ENCODE measurements around the gene TEC. TPM values are rescaled to one million over a fixed set of nuclear protein-coding genes. Genes with fewer than 3 reads are reported as not detected.

The TEC gene
- total RNA-seq, 1 experiment from 2014 or later: 0.67 TPM

DNA sequence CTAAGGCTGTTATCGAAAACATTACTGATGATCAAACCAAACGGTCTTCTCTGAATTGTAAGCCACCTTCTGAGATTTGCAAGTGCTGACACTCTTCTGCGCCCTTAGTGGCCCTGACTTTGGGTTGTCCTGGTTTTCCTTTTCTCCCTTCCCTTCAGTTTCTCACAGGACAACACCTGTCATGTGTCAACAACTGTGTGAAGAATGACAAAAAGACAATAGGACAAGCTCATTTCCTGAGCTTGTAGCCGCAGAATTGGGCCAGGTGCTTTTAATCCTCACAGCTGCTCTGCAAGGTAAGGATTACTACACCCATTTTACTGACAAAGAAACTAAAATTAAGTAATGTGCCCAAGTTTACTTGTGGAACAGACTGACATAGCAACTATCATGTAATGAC, 90.7 kb downstream of the TEC start:
- no peak for ATAC-seq
- CTCF ChIA-PET: no interaction called here
- no peak overlapping the region for H3K4me3 ChIP-seq (ENCODE audit: low read depth in 2 of 2, low read length in 2 of 2)

DNA sequence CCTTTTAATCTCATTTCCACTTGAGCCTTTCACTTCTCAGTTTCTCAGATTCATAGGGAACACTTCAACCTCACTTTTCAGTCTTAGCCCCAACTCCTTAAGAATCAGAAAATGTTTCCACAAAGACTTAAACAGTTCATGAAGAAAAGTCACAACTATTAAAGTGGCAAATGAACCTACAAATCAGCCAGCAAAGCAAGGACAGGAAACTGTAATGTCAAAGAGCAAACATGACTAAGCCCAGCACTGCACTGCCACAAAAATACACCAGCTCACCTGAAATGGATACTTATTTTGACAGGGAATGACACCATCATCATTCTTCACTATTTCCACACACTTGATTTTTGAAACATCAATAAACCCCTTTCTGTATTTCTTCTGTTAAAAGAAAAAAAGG, 93.8 kb downstream of the TEC start:
- Histone ChIP-seq H3K27ac (ENCODE audit: low read length) (no peak overlapping the region), H3K4me3 (ENCODE audit: low read depth in 2 of 2, low read length in 2 of 2) (no peak overlapping the region), H3K27me3 (ENCODE audit: control insufficient read depth, insufficient read depth, low read length) (no peaks in the 10 kb centered on the region), H3K9me3 (ENCODE audit: control insufficient read depth, insufficient read depth, low read depth, low read length) (no peaks in the 10 kb centered on the region), H3K36me3 (ENCODE audit: control insufficient read depth, insufficient read depth, low read length) (no peaks in the 10 kb centered on the region), H3K4me1 (ENCODE audit: control insufficient read depth, insufficient read depth, low read length) (no peaks in the 10 kb centered on the region)
- no peak for DNase-seq (ENCODE audit: low read depth, low spot score)
- ATAC-seq: no peak
- no TSS peak for BruUV-seq (replicated peaks)
- no peak for TF ChIP-seq TCF7L2 (IDR thresholded peaks at IDR 0.05; ENCODE audit: low read depth, low read length)
- TF ChIP-seq, protein P1, sequence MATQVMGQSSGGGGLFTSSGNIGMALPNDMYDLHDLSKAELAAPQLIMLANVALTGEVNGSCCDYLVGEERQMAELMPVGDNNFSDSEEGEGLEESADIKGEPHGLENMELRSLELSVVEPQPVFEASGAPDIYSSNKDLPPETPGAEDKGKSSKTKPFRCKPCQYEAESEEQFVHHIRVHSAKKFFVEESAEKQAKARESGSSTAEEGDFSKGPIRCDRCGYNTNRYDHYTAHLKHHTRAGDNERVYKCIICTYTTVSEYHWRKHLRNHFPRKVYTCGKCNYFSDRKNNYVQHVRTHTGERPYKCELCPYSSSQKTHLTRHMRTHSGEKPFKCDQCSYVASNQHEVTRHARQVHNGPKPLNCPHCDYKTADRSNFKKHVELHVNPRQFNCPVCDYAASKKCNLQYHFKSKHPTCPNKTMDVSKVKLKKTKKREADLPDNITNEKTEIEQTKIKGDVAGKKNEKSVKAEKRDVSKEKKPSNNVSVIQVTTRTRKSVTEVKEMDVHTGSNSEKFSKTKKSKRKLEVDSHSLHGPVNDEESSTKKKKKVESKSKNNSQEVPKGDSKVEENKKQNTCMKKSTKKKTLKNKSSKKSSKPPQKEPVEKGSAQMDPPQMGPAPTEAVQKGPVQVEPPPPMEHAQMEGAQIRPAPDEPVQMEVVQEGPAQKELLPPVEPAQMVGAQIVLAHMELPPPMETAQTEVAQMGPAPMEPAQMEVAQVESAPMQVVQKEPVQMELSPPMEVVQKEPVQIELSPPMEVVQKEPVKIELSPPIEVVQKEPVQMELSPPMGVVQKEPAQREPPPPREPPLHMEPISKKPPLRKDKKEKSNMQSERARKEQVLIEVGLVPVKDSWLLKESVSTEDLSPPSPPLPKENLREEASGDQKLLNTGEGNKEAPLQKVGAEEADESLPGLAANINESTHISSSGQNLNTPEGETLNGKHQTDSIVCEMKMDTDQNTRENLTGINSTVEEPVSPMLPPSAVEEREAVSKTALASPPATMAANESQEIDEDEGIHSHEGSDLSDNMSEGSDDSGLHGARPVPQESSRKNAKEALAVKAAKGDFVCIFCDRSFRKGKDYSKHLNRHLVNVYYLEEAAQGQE (IDR thresholded peaks at IDR 0.05; ENCODE audit: insufficient read depth in 1 of 2, low read depth in 2 of 2, low read length in 1 of 2): no peak
- no peak for TF ChIP-seq SIN3A (IDR thresholded peaks at IDR 0.05; ENCODE audit: borderline replicate concordance, insufficient read depth, low read depth, low read length)
- TF ChIP-seq POLR2AphosphoS5 (IDR thresholded peaks at IDR 0.05; ENCODE audit: low read depth, low read length): no peak
- TF ChIP-seq, protein P2, sequence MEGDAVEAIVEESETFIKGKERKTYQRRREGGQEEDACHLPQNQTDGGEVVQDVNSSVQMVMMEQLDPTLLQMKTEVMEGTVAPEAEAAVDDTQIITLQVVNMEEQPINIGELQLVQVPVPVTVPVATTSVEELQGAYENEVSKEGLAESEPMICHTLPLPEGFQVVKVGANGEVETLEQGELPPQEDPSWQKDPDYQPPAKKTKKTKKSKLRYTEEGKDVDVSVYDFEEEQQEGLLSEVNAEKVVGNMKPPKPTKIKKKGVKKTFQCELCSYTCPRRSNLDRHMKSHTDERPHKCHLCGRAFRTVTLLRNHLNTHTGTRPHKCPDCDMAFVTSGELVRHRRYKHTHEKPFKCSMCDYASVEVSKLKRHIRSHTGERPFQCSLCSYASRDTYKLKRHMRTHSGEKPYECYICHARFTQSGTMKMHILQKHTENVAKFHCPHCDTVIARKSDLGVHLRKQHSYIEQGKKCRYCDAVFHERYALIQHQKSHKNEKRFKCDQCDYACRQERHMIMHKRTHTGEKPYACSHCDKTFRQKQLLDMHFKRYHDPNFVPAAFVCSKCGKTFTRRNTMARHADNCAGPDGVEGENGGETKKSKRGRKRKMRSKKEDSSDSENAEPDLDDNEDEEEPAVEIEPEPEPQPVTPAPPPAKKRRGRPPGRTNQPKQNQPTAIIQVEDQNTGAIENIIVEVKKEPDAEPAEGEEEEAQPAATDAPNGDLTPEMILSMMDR (IDR thresholded peaks at IDR 0.05): no peak
- ChIA-PET CTCF (interaction anchor here (0.6 kb wide), 1 partner anchor 355 kb away, joined by 3 read pairs; no protein-coding TSS in a partner anchor), POLR2A (no interaction called here)
- intact Hi-C loops (cut with micrococcal nuclease; ENCODE audit: unreplicated experiment): no loop called here
- in situ Hi-C loops (cut with HindIII; ENCODE audit: low pct_unique_long_range_greater_than_20kb, low sequenced_read_pairs): no loop called here

More for the DNA sequence above, 90.7 kb downstream of the TEC start:
- no TSS peak for BruUV-seq (replicated peaks)
- Histone ChIP-seq H3K4me1 (ENCODE audit: control insufficient read depth, insufficient read depth, low read length) (no peaks in the 10 kb centered on the region), H3K36me3 (ENCODE audit: control insufficient read depth, insufficient read depth, low read length) (no peaks in the 10 kb centered on the region), H3K27ac (ENCODE audit: low read length) (no peak overlapping the region), H3K9me3 (ENCODE audit: control insufficient read depth, insufficient read depth, low read depth, low read length) (no peaks in the 10 kb centered on the region), H3K27me3 (ENCODE audit: control insufficient read depth, insufficient read depth, low read length) (no peaks in the 10 kb centered on the region)
- in situ Hi-C loops (cut with HindIII; ENCODE audit: low pct_unique_long_range_greater_than_20kb, low sequenced_read_pairs) (no loop called here), intact Hi-C loops (cut with micrococcal nuclease; ENCODE audit: unreplicated experiment) (no loop called here)
- POLR2A ChIA-PET: no interaction called here
- DNase-seq (ENCODE audit: low read depth, low spot score): no peak
- TF ChIP-seq, protein P2 (IDR thresholded peaks at IDR 0.05): no peak
- TF ChIP-seq SIN3A (IDR thresholded peaks at IDR 0.05; ENCODE audit: borderline replicate concordance, insufficient read depth, low read depth, low read length): no peak
- TF ChIP-seq, protein P1 (IDR thresholded peaks at IDR 0.05; ENCODE audit: insufficient read depth in 1 of 2, low read depth in 2 of 2, low read length in 1 of 2): no peak
- TF ChIP-seq TCF7L2 (IDR thresholded peaks at IDR 0.05; ENCODE audit: low read depth, low read length): no peak
- TF ChIP-seq POLR2AphosphoS5 (IDR thresholded peaks at IDR 0.05; ENCODE audit: low read depth, low read length): no peak

Data from Panc1 (cell line).